GM18519 (cell line): ENCODE results near the gene TMEM60.
A peak's percentile ranks its signal among the peaks of the same experiment; 100 is the strongest.

Experiments used
- ATAC-seq: cut with Tn5 transposase; IDR thresholded peaks from one replicate; pipeline ENCODE4 v1.9.1; 2021; ENCODE audit warnings: mild to moderate bottlenecking, moderate library complexity; ENCODE audit not compliant: unreplicated experiment, low FRiP score

Gene TMEM60

GRCh38 chr7:77782383-77782782 lies 15.9 kb downstream of the TMEM60 start:
- no peak for ATAC-seq

GRCh38 chr7:77778535-77778934 lies 19.7 kb downstream of the TMEM60 start:
- ATAC-seq = no peak

GRCh38 chr7:77771901-77772300 lies 26.3 kb downstream of the TMEM60 start:
- ATAC-seq = no peak

DNA sequence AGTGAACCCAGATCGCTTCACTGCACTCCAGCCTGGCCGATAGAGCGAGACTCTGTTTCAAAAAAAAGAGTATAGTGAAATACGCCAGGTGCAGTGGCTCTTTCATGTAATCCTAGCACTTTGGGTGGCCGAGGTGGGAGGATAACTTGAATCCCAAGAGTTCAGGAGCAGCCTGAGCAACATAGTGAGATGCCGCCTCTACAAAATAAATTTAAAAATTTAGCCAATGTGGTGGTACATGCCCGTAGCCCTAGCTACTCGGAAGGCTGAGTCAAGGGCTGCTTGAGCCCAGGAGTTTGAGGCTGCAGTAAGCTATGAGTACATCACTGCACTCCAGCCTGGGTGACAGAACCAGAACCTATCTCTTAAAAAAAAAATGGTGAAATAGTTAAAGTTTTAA lies 27.9 kb downstream of the TMEM60 start:
- ATAC-seq = no peak

GRCh38 chr7:77766801-77767605 lies 31.2 kb downstream of the TMEM60 start:
- ATAC-seq = no peak

DNA sequence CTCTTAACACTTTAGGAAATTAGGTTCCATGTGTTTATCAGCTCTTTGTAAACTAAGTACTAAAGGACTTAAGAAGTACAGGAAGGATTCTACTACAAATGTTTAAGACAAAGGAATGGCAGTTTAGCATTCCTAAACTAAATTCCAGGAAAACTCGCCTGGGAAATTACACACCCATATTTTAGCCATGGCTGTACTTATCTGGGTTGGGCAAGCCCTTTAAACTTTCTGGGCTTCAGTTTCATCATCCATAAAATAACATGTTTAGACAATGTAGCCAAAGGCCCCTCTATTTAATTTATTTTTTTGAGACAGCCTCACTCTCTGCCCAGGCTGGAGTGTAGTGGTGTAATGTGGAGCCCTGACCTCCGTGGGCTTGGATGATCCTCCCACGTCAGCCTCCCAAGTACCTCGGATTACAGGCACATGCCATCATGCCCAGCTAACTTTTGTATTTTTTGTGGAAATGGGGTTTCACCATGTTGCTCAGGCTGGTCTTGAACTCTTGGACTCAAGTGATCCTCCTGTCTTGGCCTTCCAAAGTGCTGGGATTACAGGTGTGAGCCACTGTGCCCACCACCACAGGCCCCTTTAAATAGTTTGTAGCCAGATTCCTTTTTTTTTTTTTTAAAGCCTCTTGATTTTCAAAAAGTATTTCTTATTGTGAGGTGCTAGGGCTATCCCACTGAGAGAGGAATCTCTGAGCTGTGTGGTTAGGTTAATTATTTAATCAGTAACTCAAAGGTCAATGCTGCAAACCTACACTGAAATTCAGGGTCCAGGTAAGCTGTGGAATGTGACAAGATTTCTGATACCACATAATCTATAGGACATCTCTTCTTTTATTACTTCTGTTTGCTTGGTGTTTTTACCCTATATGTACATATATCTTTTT lies 32.1 kb downstream of the TMEM60 start:
- no peak for ATAC-seq

DNA sequence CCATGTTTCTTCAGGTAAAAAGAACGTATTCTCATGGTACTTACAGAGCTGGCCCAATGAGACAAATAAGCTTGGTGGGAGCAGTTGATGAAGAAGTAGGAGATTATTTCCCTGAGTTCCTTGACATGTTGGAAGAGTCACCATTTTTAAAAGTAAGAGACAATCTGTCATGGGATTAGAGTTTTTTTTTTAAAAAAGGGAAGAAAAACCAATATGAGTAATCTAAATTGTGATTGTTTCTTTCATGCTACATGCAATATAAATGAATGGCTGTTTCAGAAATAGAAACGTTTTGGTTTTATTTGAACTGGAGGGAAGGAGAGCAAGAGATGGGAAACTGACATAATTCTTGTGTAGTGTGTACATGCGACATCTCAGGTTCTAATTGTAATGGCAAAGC lies 32.8 kb downstream of the TMEM60 start:
- ATAC-seq = no peak

GRCh38 chr7:77760809-77761453 lies 37.3 kb downstream of the TMEM60 start:
- no peak for ATAC-seq

DNA sequence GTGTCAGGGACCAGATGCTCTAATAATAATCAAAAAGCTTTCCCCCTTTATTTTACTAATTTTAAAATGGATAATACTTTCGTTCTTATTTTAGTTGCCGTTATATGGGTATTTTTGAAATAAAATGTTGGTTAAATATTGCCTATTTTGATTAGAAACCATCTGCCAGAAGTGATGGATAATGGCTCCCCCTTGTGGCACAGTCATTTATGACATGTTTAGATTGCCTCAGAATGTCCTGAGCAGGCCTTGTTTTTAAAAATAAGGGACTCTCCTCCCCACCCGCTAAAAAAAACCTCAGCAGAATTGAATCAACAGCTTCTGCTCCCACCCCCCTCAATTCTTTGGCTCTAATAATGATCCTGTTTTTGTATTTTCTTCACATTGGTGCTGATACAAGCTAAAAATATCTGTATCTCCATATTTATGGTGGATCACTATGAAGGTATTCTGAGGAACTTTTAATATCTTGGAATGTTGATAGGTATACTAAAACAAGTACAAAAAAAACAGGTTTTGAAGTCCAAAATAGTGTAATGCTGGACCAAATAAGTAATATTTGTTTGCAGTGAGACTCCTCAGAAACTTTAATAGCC lies 38.8 kb downstream of the TMEM60 start:
- no peak for ATAC-seq

DNA sequence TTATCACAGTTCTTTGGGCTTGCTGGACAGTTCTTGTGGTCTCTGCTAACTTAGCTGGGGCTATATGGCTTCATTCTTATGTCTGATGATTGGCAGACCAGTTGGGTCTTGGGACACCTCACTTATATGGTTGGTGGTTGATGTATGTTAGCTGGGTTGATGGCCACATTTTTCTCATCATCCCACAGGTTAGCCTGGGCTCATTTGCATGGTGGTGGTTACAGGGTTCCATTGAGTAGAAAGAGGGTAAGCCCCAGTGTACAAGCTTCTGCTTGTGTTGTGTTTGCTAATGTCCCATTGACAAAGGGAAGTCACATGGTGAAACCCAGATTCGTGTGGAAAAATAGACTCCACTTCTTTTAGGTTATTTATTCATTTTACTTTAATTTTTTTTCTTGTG lies 40.6 kb downstream of the TMEM60 start:
- ATAC-seq = peak; percentile 81

DNA sequence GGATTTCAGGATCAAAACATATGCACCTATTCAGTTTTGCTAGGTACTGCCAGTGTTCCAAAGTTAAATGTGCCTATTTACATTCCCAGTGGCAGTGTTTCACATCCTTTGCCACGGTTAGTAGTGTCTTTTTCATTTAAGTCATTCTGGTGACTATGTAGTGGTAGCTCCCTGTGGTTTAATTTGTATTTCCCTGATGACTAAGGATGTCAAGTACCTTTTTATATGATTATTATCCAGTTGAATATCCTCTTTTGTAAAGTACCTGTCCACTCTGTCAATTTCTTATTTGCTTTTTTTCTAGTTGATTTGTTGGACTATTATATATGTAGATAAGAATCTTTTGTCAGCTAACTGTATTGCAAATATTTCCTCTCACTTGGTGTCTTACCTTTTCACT lies 45.1 kb downstream of the TMEM60 start:
- no peak for ATAC-seq

DNA sequence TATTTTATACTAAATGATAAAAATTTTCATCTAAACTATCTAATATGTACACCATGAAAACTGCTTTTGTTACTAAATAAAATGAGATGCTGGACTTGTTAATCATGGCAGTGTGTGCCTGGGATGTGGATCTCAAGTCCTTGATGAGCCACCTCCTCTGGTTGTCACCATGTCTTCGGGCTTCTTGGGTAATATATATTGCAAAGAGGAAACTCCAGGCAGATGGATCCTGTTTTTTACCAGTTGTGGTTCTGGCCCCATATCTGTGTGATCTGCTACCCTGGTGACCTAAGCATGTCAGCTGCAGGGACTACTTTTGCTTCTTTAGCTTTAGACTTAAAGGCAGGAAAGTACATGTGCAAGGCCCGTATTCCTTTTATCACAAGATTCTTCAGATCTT lies 46.2 kb downstream of the TMEM60 start:
- no peak for ATAC-seq

- no peak for ATAC-seq
Observed at GRCh38 chr7:77747718-77748117, 50.5 kb downstream of the TMEM60 start.

DNA sequence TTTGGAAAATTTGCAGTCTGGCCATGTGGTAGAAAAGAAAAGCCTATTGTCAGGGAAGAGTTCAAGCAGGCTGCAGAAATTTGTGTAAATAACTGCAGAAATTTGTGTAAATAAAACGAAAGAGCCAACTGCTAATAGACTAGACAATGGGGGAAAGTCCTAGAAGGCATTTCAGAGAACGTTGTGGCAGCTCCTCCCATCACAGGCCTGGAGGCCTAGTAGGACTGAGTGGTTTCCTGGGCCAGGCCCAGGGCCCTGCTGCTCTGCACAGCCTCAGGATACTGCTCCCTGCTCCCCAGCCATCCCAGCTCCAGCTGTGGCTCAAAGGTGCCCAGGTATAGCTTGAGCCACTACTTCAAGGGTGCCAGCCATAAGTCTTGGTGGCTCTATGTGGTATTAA lies 51.1 kb downstream of the TMEM60 start:
- ATAC-seq = no peak

GRCh38 chr7:77746824-77747165 lies 51.4 kb downstream of the TMEM60 start:
- no peak for ATAC-seq

DNA sequence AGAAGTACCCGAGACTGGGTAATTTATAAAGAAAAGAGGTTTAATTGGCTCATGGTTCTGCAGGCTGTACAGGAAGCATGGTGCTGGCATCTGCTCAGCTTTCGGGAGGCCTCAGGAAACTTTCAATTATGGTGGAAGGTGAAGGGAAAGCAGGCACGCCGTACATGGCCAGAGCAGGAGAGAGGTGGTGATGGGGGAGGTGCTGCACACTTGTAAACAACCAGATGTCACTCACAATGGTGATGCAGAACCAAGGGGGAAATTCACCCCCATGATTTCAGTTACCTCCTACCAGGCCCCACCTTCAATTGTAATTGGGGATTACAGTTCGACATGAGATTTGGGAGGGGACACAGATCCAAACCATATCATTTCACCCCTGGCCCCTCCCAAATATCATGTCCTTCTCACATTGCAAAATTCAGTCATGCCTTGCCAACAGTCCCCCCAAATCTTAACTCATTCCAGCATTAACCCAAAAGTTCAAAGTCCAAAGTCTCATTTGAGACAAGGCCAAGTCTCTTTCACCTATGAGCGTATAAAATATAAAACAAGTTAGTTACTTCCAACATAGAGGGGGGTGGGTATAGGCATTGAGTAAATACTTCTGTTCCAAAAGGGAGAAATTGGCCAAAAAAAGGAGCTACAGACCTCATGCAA lies 51.9 kb downstream of the TMEM60 start:
- no peak for ATAC-seq

DNA sequence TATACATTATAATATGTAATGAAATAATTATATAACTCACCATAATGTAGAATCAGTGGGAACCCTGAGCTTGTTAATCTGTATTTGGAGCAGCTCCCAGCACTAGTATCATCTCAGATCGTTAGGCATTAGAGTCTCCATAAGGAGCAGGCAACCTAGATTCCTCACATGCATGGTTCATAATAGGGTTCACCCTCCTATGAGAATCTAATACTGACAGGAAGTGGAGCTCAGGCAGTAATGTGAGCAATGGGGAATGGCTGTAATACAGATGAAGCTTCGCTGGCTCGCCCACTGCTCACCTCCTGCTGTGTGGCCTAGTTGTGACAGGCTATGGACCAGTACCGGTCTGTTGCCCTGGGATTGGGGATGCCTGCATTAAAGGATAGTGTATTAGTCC lies 52.5 kb downstream of the TMEM60 start:
- no peak for ATAC-seq
